GM06990 (cell line): ENCODE results near the gene PPEF1.
"Not testable (repeated sequence)": the region's sequence is repeated elsewhere in the genome, so short reads cannot be mapped to it uniquely, and the experiment has no call there.

Experiments
- DNase-seq: peaks from one replicate; pipeline ENCODE4 v3.0.0-alpha.2; 2011; ENCODE audit not compliant: insufficient read length; ENCODE audit errors: extremely low read depth
- H3K27me3 ChIP-seq: replicated peaks from 2 replicates; pipeline ENCODE4 v1.6.0; 2011; ENCODE audit warnings: low read length; ENCODE audit not compliant: control insufficient read depth, insufficient read depth
- H3K36me3 ChIP-seq: 2 replicates; pipeline ENCODE4 v1.5.1; 2011; ENCODE audit warnings: low read length; ENCODE audit not compliant: control insufficient read depth, insufficient read depth
- H3K4me3 ChIP-seq: replicated peaks from 2 replicates; pipeline ENCODE4 v1.5.1; 2011; ENCODE audit warnings: low read depth, mild to moderate bottlenecking, control low read depth, low read length
- CTCF ChIP-seq: IDR thresholded peaks from 2 replicates; pipeline ENCODE4 v1.5.1; 2011; ENCODE audit warnings: low read length, control low read depth, mild to moderate bottlenecking, inconsistent platforms; ENCODE audit not compliant: insufficient read depth, poor library complexity, severe bottlenecking

Gene PPEF1

GRCh38 chrX:18725310-18725943, 18.0 kb downstream of the PPEF1 start:
- Histone ChIP-seq H3K4me3 (no peak overlapping the region), H3K36me3 (no peaks in the 10 kb centered on the region), H3K27me3 (no peaks in the 10 kb centered on the region)
- no peak for TF ChIP-seq CTCF
- no peak for DNase-seq

- H3K4me3 ChIP-seq, result no peak overlapping the region
- H3K36me3 ChIP-seq, result no peaks in the 10 kb centered on the region
- DNase-seq, result no peak
- no peak for TF ChIP-seq CTCF
- no peaks in the 10 kb centered on the region for H3K27me3 ChIP-seq
These were observed 25.8 kb downstream of the PPEF1 start for GRCh38 chrX:18733287-18733686.

GRCh38 chrX:18739609-18740008, 32.2 kb downstream of the PPEF1 start:
- not testable (repeated sequence) for H3K27me3 ChIP-seq, H3K36me3 ChIP-seq, DNase-seq, H3K4me3 ChIP-seq

- DNase-seq, result no peak
- H3K36me3 ChIP-seq, result no peaks in the 10 kb centered on the region
- H3K27me3 ChIP-seq, result no peaks in the 10 kb centered on the region
- H3K4me3 ChIP-seq, result no peak overlapping the region
- no peak for TF ChIP-seq CTCF
These were observed 41.1 kb downstream of the PPEF1 start for GRCh38 chrX:18748499-18748898.

GRCh38 chrX:18753631-18754030, 46.2 kb downstream of the PPEF1 start:
- Histone ChIP-seq H3K27me3 (no peaks in the 10 kb centered on the region), H3K36me3 (no peaks in the 10 kb centered on the region), H3K4me3 (no peak overlapping the region)
- DNase-seq, result no peak
- TF ChIP-seq CTCF, result no peak

- Histone ChIP-seq H3K4me3 (no peak overlapping the region), H3K36me3 (no peaks in the 10 kb centered on the region), H3K27me3 (no peaks in the 10 kb centered on the region)
- no peak for DNase-seq
- TF ChIP-seq CTCF, result no peak
These were observed 48.2 kb downstream of the PPEF1 start for GRCh38 chrX:18755651-18756050.
